VCaP (cell line): ENCODE data around the gene OAS3.

Source experiments
- H3K27ac ChIP-seq: fragments of 450-650 bp; 2 replicates; pipeline ENCODE4 v1.5.1; 2017
- TF ChIP-seq, protein P1 (sequence below): fragments of 450-650 bp; conservative IDR thresholded peaks from 2 replicates; pipeline ENCODE4 v1.5.1; 2017; ENCODE audit warnings: mild to moderate bottlenecking, moderate library complexity

OAS3 gene

DNA sequence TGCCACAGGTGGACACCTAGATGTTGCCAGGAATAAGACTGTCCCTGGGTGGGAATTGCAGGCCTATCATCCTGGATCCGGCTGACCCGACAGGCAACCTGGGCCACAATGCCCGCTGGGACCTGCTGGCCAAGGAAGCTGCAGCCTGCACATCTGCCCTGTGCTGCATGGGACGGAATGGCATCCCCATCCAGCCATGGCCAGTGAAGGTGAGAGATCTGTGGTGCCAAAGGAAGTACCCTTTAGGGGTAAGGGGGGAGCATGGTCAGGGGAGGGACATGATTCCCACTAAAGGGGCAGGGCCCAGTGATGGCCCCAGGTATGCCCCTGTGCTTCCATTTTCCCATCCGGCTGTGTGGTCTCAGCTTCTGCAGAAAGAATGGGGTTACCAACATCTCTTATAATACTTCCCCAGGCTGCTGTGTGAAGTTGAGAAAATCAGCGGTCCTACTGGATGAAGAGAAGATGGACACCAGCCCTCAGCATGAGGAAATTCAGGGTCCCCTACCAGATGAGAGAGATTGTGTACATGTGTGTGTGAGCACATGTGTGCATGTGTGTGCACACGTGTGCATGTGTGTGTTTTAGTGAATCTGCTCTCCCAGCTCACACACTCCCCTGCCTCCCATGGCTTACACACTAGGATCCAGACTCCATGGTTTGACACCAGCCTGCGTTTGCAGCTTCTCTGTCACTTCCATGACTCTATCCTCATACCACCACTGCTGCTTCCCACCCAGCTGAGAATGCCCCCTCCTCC lies 31.5 kb downstream of the OAS3 start:
- TF ChIP-seq, protein P1, sequence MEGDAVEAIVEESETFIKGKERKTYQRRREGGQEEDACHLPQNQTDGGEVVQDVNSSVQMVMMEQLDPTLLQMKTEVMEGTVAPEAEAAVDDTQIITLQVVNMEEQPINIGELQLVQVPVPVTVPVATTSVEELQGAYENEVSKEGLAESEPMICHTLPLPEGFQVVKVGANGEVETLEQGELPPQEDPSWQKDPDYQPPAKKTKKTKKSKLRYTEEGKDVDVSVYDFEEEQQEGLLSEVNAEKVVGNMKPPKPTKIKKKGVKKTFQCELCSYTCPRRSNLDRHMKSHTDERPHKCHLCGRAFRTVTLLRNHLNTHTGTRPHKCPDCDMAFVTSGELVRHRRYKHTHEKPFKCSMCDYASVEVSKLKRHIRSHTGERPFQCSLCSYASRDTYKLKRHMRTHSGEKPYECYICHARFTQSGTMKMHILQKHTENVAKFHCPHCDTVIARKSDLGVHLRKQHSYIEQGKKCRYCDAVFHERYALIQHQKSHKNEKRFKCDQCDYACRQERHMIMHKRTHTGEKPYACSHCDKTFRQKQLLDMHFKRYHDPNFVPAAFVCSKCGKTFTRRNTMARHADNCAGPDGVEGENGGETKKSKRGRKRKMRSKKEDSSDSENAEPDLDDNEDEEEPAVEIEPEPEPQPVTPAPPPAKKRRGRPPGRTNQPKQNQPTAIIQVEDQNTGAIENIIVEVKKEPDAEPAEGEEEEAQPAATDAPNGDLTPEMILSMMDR, result no peak
- no peak overlapping the region for H3K27ac ChIP-seq

GRCh38 chr12:112970391-112970790 lies 32.1 kb downstream of the OAS3 start:
- TF ChIP-seq, protein P1, result no peak
- H3K27ac ChIP-seq, result no peak overlapping the region

DNA sequence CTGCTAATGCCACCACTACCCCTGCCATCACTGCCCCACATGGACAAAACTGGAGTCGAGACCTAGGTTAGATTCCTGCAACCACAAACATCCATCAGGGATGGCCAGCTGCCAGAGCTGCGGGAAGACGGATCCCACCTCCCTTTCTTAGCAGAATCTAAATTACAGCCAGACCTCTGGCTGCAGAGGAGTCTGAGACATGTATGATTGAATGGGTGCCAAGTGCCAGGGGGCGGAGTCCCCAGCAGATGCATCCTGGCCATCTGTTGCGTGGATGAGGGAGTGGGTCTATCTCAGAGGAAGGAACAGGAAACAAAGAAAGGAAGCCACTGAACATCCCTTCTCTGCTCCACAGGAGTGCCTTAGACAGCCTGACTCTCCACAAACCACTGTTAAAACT lies 33.0 kb downstream of the OAS3 start:
- TF ChIP-seq, protein P1, result no peak
- no peak overlapping the region for H3K27ac ChIP-seq

- TF ChIP-seq, protein P1, result no peak
- no peak overlapping the region for H3K27ac ChIP-seq
These were observed 34.9 kb downstream of the OAS3 start for GRCh38 chr12:112973011-112973735.

DNA sequence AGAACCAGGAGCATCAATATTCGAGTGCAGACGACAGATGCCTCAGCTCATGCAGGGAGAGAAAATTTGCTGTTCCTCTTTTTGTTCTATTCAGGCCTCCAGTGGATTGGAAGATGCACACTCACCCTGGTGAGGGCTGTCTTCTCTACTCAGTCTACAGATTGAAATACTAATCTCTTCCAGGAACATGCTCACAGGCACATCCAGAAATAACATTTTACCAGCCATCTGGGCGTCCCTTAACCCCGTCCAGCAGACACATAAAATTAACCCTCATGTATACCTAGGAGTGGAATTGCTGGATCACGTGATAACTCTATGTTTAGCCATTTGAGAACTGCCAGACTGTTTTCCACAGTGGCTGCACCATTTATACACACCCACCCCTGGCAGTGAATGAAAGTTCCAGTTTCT lies 35.6 kb downstream of the OAS3 start:
- TF ChIP-seq, protein P1, result no peak
- no peak overlapping the region for H3K27ac ChIP-seq

- no peak overlapping the region for H3K27ac ChIP-seq
- TF ChIP-seq, protein P1, result no peak
These were observed 36.6 kb downstream of the OAS3 start for GRCh38 chr12:112974904-112975303.

GRCh38 chr12:112977139-112977538 lies 38.9 kb downstream of the OAS3 start:
- H3K27ac ChIP-seq, result no peak overlapping the region
- TF ChIP-seq, protein P1, result no peak
